Stimulated activated CD4-positive, alpha-beta T cell treated with anti-CD3 and anti-CD28 coated beads, TNF-alpha, amount 100 ng/mL, for 1 hour (primary cell): ENCODE results near the gene EDNRB.
"Not testable (repeated sequence)": the region's sequence is repeated elsewhere in the genome, so short reads cannot be mapped to it uniquely, and the experiment has no call there.

ENCODE experiments used
- DNase-seq, 3 donors: peaks; one replicate each; pipeline ENCODE4 v3.0.0-alpha.2; 2020; ENCODE audit warnings: low read depth in 3 of 3, low spot score in 1 of 3

EDNRB gene

DNA sequence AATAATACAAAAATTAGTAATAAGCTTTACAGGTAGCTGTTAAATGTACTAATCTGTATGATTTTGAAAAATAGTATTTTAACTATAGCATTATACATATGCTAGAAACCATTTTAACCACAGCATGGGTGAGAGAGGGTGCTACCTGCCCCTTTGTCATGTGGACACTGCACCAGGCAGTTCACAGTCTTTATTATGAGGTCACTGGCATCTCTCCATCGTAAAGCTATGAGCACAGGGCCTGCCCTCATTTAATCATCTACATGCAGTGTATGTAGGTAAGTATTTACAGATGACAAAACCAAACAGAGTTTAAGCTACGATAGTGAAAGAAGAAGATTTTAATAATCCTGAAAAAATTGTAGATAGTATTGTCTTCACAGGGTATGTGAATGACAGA, 21.7 kb downstream of the EDNRB start:
- DNase-seq, result no peak

DNA sequence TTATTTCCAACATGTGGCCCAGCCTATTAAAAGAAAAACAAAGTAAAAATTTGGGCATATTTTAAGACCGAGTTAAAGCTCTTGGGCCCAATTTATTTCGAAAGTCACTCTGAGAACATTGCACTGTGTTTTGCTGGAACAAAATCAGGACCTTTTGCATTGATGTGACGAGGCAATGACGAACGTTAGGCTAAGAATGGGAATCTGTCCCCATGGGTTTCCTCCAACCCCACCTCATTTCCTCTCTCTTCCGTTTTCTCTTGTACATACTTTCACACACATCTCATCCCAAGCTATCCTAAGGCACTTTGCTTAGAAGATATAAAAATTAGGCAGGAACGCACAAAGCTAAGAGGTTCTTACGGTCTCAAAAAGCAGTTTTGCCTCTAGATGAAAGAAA, 22.1 kb downstream of the EDNRB start:
- DNase-seq, result no peak

- no peak for DNase-seq
Measured at GRCh38 chr13:77894743-77895142, 23.9 kb downstream of the EDNRB start.

DNA sequence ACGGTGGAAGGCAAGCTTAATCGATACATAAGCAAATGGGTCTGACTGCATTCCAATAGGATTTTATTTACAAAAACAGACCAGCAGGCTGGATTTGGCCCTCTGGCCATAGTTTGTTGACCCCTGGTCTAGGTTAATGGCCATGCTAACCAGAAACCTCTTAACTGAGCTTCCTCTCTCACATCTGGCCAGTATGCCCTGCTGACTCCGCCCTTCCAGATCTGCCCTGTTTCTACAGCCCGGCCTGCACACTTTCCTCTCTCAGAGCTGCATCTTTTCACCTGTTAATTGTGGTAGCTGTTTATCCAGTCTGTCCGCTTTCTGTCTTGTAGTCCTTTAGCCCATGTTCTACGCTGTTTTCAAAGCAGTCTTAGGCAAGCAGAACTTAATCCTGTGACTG, 25.6 kb downstream of the EDNRB start:
- no peak for DNase-seq

DNA sequence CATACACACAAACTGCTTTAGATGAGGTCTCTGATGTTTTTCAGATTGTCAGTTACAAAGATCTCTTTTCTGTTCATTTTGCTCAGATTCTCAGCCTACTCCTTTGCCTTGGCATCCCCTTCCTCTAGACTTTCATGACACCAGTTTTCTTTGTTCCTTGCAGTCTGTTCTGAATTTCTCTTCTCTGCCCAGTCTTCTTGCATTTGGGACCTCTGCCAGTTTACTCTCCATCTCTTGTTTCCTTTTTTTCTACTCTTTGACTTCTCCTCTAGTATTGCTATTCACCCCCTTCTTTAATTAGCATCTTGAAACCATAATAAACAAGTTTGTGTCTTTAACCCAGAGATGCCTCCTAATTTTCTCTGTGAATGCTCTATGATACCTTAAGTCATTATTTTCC, 26.1 kb downstream of the EDNRB start:
- DNase-seq, result no peak

GRCh38 chr13:77891486-77891885, 27.1 kb downstream of the EDNRB start:
- no peak for DNase-seq

GRCh38 chr13:77891041-77891440, 27.6 kb downstream of the EDNRB start:
- no peak for DNase-seq

- no peak for DNase-seq
Measured at GRCh38 chr13:77883328-77883727, 35.3 kb downstream of the EDNRB start.

- no peak for DNase-seq
Measured at GRCh38 chr13:77878190-77878589, 40.4 kb downstream of the EDNRB start.

DNA sequence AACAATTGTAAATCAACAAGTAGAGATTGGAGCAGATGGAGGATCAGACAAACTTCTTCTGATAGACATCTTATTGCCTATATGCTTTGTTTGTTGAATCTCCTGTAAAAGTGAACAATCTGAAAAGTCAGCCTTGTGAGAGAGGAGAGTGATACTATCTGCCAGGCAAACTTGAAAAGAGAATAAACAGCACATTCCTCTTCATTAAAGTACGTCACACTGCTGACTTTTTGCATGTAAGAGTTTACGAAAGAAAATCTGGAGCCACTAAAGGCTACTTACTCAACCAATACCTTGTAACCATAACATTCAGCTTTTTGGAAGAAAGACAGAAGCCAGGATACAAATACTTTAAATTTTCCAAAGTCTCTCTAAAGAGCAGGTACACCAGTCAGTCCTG, 42.5 kb downstream of the EDNRB start:
- DNase-seq, result no peak

- no peak for DNase-seq
Measured at GRCh38 chr13:77874406-77874805, 44.2 kb downstream of the EDNRB start.

DNA sequence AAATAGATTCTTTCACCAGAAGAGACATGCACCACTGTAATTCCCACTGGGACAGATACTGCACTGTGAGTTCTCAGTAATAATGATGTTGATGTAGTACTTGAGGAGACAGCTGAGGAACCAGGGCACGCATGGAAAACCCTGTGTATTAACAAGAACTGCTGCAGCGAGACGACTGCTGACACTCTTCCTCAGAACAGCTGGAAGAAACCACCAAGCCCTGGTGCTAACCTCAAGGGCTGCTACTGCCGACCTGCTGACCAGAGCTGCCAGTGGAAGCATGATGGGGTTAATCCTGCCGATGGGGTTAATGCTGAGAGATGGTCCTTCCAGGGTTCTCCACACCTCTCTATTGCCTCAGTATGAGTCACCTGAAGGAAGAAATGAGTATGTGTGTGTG, 45.6 kb downstream of the EDNRB start:
- DNase-seq, result no peak

- no peak for DNase-seq
Measured at GRCh38 chr13:77871596-77871995, 47.0 kb downstream of the EDNRB start.

GRCh38 chr13:77868717-77869116, 49.9 kb downstream of the EDNRB start:
- no peak for DNase-seq

GRCh38 chr13:77866971-77867370, 51.7 kb downstream of the EDNRB start:
- DNase-seq, result no peak

- DNase-seq, result no peak
Measured at GRCh38 chr13:77865622-77866021, 53.0 kb downstream of the EDNRB start.

- no peak for DNase-seq
Measured at GRCh38 chr13:77863144-77863543, 55.5 kb downstream of the EDNRB start.

DNA sequence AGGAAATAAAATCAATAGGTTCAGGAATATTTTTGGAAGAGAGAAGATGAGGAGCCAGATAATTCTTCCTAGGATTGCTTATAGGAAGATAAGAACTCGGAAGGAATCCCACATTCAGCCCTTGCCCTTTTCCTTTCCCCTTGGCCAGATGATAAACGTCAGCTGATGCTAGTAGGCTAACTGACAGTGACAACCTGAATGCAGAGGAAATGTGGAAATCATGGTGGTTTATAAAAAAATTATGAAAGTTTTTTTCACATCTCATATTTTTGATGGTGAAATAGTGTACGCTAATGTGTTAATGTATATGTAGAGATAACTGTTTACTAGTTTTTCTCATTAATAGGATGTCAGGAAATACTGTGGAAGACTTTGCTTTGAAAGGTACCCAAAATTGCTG, 56.9 kb downstream of the EDNRB start:
- DNase-seq, result no peak

- DNase-seq, result no peak
Measured at GRCh38 chr13:77860507-77860981, 58.1 kb downstream of the EDNRB start.

DNA sequence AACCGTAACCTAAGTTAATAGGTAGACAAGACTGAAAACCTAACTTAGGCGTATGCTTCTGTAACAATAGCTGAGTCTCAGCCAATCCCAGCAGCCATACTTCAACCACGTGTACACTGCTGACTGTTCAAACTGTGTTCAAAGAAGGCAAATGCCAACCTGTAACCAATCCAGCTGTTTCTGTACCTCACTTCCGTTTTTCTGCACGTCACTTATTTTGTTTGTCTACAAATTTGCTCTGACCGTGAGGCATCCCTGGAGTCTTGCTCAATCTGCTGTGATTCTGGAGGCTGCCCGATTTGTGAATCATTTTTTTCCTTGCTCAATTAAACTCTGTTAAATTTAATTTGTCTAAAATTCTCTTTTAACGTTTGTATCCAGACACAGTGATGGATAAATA, 59.2 kb downstream of the EDNRB start:
- no peak for DNase-seq

- no peak for DNase-seq
Measured at GRCh38 chr13:77857531-77858209, 61.0 kb downstream of the EDNRB start.

DNA sequence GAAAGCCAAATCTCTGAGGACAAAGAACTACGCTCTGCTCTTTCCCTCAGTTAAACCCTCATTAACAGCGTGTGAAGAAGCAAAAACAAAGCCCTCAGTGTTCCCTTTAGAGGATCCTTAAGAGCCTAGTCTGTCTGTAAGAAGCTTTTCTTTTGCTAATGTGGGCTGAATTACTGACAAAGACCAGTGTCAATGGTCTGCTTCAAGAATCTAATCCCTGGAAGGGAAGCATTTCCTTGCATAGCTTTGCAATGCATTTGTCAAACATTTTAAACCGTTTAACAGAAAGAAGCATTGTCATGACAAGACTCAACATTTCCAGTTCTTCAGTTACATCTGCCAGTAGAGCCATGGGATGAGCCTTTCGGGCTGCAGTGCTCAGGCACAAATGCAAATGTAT, 64.9 kb downstream of the EDNRB start:
- no peak for DNase-seq

- DNase-seq, result not testable (repeated sequence)
Measured at GRCh38 chr13:77848050-77848449, 70.6 kb downstream of the EDNRB start.
